ENCODE measurements around the gene RCAN3. TPM values are rescaled to one million over a fixed set of nuclear protein-coding genes. Genes with fewer than 3 reads are reported as not detected.
A peak's percentile ranks its signal among the peaks of the same experiment; 100 is the strongest.
"Not testable (repeated sequence)": the region's sequence is repeated elsewhere in the genome, so short reads cannot be mapped to it uniquely, and the experiment has no call there.

RCAN3 gene
- total RNA-seq, 4 donors from 2014 or later = 25.6 to 37.9 (median 35.2) TPM

- H3K36me3 ChIP-seq = no peaks in the 10 kb centered on the region
Observed at GRCh38 chr1:24517898-24518297, 15.3 kb downstream of the RCAN3 start.

DNA sequence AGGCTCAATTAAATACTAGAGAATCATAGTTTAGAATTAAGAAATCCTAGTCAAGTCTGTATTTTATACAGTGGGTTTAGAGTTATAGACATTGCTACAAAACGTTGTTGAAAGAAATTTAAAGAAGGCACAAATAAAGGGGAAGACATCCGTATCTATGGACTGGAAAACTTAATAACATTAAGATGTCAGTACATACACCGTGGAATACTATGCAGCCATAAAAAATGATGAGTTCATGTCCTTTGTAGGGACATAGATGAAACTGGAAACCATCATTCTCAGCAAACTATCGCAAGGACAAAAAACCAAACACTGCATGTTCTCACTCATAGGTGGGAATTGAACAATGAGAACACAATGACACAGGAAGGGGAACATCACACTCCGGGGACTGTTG lies 17.6 kb downstream of the RCAN3 start:
- DNase-seq; H3K4me3 ChIP-seq (replicated peaks in 1 of 3); H3K36me3 ChIP-seq; H3K4me1 ChIP-seq; intact Hi-C loops (cut with DNase I); H3K27ac ChIP-seq; H3K27me3 ChIP-seq; H3K9me3 ChIP-seq: not testable (repeated sequence)
- 92 to 94% methylated on average over 5 of the region's 5 CpGs for WGBS, 2 donors

More at GRCh38 chr1:24517898-24518297, 15.3 kb downstream of the RCAN3 start:
- Histone ChIP-seq H3K4me1 (peaks cover 0 to 13% of the 10 kb centered on the region in 2 donors), H3K9me3 (no peaks in the 10 kb centered on the region), H3K27ac (no peak overlapping the region), H3K27me3 (no peaks in the 10 kb centered on the region), H3K4me3 (replicated peaks in 1 of 3) (no peak overlapping the region)
- intact Hi-C loops (cut with DNase I) = no loop called here
- DNase-seq = no peak
- WGBS, 2 donors = 95 to 99% methylated on average over 4 of the region's 4 CpGs
- TF ChIP-seq POLR2A (IDR thresholded peaks at IDR 0.05) = no peak
- TF ChIP-seq, protein P1, sequence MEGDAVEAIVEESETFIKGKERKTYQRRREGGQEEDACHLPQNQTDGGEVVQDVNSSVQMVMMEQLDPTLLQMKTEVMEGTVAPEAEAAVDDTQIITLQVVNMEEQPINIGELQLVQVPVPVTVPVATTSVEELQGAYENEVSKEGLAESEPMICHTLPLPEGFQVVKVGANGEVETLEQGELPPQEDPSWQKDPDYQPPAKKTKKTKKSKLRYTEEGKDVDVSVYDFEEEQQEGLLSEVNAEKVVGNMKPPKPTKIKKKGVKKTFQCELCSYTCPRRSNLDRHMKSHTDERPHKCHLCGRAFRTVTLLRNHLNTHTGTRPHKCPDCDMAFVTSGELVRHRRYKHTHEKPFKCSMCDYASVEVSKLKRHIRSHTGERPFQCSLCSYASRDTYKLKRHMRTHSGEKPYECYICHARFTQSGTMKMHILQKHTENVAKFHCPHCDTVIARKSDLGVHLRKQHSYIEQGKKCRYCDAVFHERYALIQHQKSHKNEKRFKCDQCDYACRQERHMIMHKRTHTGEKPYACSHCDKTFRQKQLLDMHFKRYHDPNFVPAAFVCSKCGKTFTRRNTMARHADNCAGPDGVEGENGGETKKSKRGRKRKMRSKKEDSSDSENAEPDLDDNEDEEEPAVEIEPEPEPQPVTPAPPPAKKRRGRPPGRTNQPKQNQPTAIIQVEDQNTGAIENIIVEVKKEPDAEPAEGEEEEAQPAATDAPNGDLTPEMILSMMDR (IDR thresholded peaks at IDR 0.05) = no peak

DNA sequence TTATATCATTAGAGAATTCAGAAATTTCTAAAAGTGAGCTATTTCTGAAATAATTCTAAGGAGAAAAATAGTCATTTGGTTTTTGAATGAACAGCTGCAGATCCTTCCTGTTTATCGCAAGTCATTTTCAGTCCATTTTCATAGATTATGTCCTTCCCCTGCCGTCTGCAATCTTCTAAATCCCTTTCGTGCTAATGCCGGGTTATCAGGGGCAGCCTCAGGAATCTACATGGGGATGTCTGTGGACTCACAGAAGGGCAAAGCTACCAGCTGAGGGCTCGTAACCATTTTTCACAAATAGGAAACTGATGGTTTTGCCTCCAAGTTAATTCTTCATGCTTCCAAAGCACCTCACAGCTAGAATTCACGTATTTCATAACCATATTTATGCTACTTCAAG lies 23.0 kb downstream of the RCAN3 start:
- DNase-seq = no peak
- H3K9me3 ChIP-seq = no peaks in the 10 kb centered on the region
- TF ChIP-seq POLR2A (IDR thresholded peaks at IDR 0.05) = no peak
- TF ChIP-seq, protein P1 (IDR thresholded peaks at IDR 0.05) = no peak
- H3K36me3 ChIP-seq = no peaks in the 10 kb centered on the region
- no peaks in the 10 kb centered on the region for H3K4me1 ChIP-seq
- no peaks in the 10 kb centered on the region for H3K27me3 ChIP-seq
- WGBS, 2 donors = 91 to 95% methylated on average over 6 of the region's 6 CpGs
- H3K27ac ChIP-seq = no peak overlapping the region
- no peak overlapping the region for H3K4me3 ChIP-seq (replicated peaks in 1 of 3)
- intact Hi-C loops (cut with DNase I) = no loop called here

DNA sequence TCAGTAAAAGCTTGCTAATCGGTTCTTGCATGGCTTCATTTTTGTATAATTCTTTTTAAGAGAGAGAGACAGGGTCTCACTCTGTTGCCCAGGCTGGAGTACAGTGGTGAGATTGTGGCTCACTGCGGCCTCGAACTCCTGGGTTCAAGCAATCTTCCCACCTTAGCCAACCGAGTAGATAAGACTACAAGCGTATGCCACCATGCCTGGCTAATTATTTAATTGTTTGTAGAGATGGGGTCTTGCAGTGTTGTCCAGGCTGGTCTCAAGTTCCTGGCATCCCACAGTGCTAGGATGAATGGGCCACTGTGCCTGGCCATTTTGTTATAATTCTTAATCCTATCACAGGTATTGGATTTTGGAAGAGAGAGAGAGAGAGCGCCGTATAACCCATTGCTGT lies 23.4 kb downstream of the RCAN3 start:
- WGBS, 2 donors = 90 to 99% methylated on average over 7 of the region's 7 CpGs

GRCh38 chr1:24526940-24527542 lies 24.4 kb downstream of the RCAN3 start:
- Histone ChIP-seq H3K36me3 (no peaks in the 10 kb centered on the region), H3K9me3 (no peaks in the 10 kb centered on the region), H3K4me1 (no peaks in the 10 kb centered on the region), H3K4me3 (replicated peaks in 1 of 3) (no peak overlapping the region), H3K27ac (no peak overlapping the region), H3K27me3 (no peaks in the 10 kb centered on the region)
- no peak for TF ChIP-seq POLR2A (IDR thresholded peaks at IDR 0.05)
- TF ChIP-seq, protein P1 (IDR thresholded peaks at IDR 0.05) = peak in 4 of 6 experiments; percentile 18 to 49 (median 24)
- 85 to 87% methylated on average over 8 of the region's 8 CpGs for WGBS, 2 donors
- intact Hi-C loops (cut with DNase I) = no loop called here
- DNase-seq = no peak

More for the DNA sequence above, 23.4 kb downstream of the RCAN3 start:
- Histone ChIP-seq H3K27ac (no peak overlapping the region), H3K4me3 (replicated peaks in 1 of 3) (no peak overlapping the region), H3K4me1 (no peaks in the 10 kb centered on the region), H3K9me3 (no peaks in the 10 kb centered on the region), H3K27me3 (no peaks in the 10 kb centered on the region), H3K36me3 (no peaks in the 10 kb centered on the region)
- no peak for TF ChIP-seq POLR2A (IDR thresholded peaks at IDR 0.05)
- TF ChIP-seq, protein P1 (IDR thresholded peaks at IDR 0.05) = no peak
- intact Hi-C loops (cut with DNase I) = no loop called here
- no peak for DNase-seq

Measured in thyroid gland (tissue), 4 donors.